PFSK-1 (cell line): ENCODE measurements around the gene CDK16.

Source experiments
- FOXP2 ChIP-seq: optimal IDR thresholded peaks from 2 replicates; pipeline ENCODE3; 2011; ENCODE audit warnings: borderline replicate concordance, control low read depth, inconsistent platforms; ENCODE audit not compliant: insufficient read depth; ENCODE audit errors: extremely low read length, extremely low read depth
- POLR2AphosphoS5 ChIP-seq: IDR thresholded peaks from 2 replicates; pipeline ENCODE4 v1.6.1; 2012; ENCODE audit warnings: low read depth, mild to moderate bottlenecking, control low read depth, low read length, moderate library complexity
- SIN3A ChIP-seq: IDR thresholded peaks from 2 replicates; pipeline ENCODE4 v1.6.1; 2012; ENCODE audit warnings: mild to moderate bottlenecking, low read length, moderate library complexity, borderline replicate concordance; ENCODE audit not compliant: insufficient read depth
- TAF1 ChIP-seq: IDR thresholded peaks from 2 replicates; pipeline ENCODE4 v1.6.1; 2012; ENCODE audit warnings: low read length, control low read depth, borderline replicate concordance; ENCODE audit not compliant: insufficient read depth
- TF ChIP-seq, protein P1 (sequence below), 2 experiments: IDR thresholded peaks; 2 replicates each; pipeline versions ENCODE4 v1.6.1 to v1.8.0; 2011 to 2012; ENCODE audit warnings: low read depth in 2 of 2, low read length in 2 of 2, control low read depth in 1 of 2, inconsistent platforms in 1 of 2, mild to moderate bottlenecking in 1 of 2, moderate library complexity in 1 of 2; ENCODE audit not compliant: insufficient read depth in 1 of 2

Gene CDK16

DNA sequence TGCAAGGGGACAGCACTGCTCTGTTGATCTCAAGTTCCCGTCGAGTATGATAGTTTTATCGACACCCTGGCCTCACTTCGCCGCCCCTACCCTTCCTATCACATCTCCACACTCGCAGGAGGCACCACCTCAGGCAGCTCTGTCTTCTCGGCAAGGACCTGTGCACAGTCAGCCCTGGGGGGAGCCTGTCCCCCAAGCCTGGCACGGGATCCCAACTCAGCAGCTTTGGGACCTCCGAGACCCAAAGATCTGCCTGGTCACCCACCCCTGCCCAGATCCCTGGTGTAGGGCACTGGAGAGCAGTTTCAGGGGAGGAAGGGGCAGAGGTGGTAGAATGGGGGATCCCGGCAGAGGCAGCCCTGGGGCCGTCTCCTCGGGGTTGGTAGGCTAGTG lies 42.9 kb upstream of the CDK16 start:
- TF ChIP-seq POLR2AphosphoS5 (no peak), TAF1 (no peak), SIN3A (no peak), FOXP2 (no peak)
- TF ChIP-seq, protein P1, sequence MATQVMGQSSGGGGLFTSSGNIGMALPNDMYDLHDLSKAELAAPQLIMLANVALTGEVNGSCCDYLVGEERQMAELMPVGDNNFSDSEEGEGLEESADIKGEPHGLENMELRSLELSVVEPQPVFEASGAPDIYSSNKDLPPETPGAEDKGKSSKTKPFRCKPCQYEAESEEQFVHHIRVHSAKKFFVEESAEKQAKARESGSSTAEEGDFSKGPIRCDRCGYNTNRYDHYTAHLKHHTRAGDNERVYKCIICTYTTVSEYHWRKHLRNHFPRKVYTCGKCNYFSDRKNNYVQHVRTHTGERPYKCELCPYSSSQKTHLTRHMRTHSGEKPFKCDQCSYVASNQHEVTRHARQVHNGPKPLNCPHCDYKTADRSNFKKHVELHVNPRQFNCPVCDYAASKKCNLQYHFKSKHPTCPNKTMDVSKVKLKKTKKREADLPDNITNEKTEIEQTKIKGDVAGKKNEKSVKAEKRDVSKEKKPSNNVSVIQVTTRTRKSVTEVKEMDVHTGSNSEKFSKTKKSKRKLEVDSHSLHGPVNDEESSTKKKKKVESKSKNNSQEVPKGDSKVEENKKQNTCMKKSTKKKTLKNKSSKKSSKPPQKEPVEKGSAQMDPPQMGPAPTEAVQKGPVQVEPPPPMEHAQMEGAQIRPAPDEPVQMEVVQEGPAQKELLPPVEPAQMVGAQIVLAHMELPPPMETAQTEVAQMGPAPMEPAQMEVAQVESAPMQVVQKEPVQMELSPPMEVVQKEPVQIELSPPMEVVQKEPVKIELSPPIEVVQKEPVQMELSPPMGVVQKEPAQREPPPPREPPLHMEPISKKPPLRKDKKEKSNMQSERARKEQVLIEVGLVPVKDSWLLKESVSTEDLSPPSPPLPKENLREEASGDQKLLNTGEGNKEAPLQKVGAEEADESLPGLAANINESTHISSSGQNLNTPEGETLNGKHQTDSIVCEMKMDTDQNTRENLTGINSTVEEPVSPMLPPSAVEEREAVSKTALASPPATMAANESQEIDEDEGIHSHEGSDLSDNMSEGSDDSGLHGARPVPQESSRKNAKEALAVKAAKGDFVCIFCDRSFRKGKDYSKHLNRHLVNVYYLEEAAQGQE (IDR thresholded peaks at IDR 0.05; ENCODE audit: insufficient read depth in 1 of 2, low read depth in 2 of 2, low read length in 2 of 2) = no peak

DNA sequence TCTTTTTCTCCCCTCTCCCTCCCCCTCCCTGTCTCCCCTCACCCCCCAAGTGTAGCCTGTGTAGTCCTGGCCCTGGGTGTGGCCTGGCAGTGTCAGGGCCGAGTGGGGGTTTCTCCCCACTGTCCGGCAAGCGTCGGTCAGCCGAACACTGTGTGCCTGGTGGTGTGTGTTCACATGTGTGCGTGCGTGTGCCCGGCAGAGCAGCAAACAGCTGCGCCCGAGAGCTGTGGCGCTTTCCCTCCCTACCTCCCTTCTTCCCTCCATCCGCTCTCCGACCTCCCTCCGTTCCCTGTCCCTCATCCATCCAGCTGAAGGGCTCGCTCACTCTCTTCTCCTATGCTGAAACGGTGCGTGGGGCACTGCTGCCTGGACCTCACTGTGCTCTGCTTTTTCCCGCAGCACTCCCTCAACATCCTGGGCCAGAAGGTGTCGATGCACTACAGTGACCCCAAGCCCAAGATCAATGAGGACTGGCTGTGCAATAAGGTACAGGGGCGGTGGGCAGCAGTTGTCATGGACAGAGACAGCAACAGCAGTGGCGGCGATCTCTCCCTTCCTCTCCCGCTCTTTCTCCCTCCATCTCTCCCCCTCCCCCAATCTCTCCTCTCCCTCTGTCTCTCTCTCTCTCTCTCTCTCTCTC lies 42.3 kb upstream of the CDK16 start:
- TF ChIP-seq POLR2AphosphoS5 (no peak), FOXP2 (no peak), TAF1 (no peak), SIN3A (no peak)
- TF ChIP-seq, protein P1 (IDR thresholded peaks at IDR 0.05; ENCODE audit: insufficient read depth in 1 of 2, low read depth in 2 of 2, low read length in 2 of 2) = no peak

DNA sequence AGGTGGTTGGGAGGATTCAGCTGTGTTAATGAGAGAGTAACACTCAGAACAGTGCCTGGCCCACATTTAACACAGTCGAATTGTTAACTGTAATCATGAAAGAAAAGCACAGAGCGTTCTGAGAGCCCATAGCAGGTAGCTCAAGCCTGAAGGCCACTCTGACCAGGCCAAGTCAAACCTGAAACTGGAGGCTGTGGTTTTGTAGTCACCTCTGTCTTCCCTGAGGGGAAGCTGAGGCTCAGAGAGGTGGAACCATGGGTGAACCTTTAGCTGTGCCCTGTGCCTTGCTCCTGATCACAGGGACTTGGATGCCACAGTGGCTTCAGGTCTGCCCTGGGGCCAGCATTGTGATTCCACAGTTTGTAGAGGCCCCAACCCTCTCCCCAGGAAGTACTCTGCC lies 41.4 kb upstream of the CDK16 start:
- no peak for TF ChIP-seq POLR2AphosphoS5
- no peak for TF ChIP-seq FOXP2
- TF ChIP-seq, protein P1 (IDR thresholded peaks at IDR 0.05; ENCODE audit: insufficient read depth in 1 of 2, low read depth in 2 of 2, low read length in 2 of 2) = no peak
- no peak for TF ChIP-seq SIN3A
- no peak for TF ChIP-seq TAF1

- TF ChIP-seq FOXP2 (no peak), POLR2AphosphoS5 (no peak), TAF1 (no peak), SIN3A (no peak)
- TF ChIP-seq, protein P1 (IDR thresholded peaks at IDR 0.05; ENCODE audit: insufficient read depth in 1 of 2, low read depth in 2 of 2, low read length in 2 of 2) = no peak
These were observed 40.1 kb upstream of the CDK16 start for GRCh38 chrX:47178337-47178736.
